Activated CD4-positive, alpha-beta T cell treated with anti-CD3 and anti-CD28 coated beads, Interleukin-2, Interleukin-6, amounts not matched to agents 100 ng/mL and 50 ng/mL, durations not matched to agents 16 hours and 8 hours (primary cell): Measurements from ENCODE around the gene FLOT2.
"Not testable (repeated sequence)": the region's sequence is repeated elsewhere in the genome, so short reads cannot be mapped to it uniquely, and the experiment has no call there.

Experiments used
- DNase-seq: peaks from one replicate; pipeline ENCODE4 v3.0.0-alpha.2; 2020

Gene FLOT2

GRCh38 chr17:28893248-28894183 lies 4.0 kb downstream of the FLOT2 start:
- DNase-seq: peak; percentile 64

- DNase-seq: no peak
These were observed 5.5 kb downstream of the FLOT2 start for GRCh38 chr17:28892024-28892423.

DNA sequence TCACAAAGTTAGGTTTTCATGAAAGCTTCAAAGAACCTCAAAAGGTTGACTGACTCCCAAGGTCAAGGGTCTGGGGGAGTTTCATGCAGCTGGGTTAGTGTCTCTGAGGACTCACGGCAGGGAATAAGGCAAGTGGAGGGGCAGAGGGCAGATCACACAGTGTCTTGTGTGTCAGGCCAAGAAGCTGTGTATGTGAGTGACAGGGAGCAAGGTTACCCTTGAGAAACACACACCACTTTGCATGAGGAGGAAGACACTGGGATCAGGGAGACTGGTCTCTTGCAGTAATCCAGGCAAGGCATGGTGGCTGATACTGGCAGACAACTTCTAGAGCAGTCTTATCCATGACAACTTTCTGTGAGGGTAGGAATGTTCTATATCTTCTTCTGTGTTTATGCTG lies 6.3 kb downstream of the FLOT2 start:
- DNase-seq: no peak

- DNase-seq: peak; percentile 15
These were observed 7.5 kb downstream of the FLOT2 start for GRCh38 chr17:28889996-28890395.

DNA sequence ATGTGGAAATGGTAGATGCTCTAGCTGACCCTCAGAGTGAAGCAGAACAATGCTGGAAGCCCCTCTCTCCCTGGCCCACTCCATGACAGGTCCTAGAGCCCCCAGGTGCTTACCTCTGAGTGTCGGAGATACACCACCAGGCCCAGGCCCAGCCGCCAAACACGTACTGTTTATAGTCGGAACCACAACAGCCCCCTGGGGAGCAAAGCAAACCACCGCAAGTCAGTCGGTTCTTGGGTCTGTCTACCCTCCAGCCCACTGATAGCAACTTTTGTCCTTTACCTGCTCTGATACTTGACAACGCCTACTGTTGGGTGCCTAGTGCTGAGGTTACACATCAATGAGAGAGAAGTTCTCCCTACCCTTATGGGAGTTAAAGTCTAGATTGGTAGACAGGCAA lies 8.7 kb downstream of the FLOT2 start:
- no peak for DNase-seq

DNA sequence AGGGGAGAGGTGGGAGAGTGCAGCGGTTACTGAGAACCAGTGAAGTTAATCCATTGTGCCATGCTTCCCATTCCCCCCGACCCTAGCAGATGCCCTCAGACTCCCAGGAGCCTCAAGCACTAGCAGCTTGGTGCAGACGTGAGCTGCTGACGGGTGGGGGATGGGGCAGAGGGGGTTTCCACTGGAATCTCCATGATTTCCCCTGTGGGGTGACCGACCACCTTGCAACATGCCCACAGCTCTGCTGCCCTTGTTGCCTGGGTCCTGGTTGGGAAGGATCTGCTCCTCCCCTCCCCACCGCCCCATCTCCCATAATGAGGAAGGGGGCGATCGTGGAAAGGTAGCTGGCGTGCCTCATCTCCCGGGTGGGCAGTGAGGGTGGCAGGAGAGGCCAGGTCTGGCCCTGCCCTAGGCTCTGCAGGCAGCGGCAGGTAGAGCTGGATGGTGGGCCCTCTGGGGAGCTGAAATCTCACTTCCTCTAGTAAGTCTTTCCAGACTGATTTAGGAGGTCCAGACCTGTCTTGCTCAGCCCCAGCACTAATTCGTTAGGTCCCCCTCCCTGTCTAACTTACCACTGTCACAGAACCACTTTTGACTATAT lies 9.6 kb downstream of the FLOT2 start:
- no peak for DNase-seq

DNA sequence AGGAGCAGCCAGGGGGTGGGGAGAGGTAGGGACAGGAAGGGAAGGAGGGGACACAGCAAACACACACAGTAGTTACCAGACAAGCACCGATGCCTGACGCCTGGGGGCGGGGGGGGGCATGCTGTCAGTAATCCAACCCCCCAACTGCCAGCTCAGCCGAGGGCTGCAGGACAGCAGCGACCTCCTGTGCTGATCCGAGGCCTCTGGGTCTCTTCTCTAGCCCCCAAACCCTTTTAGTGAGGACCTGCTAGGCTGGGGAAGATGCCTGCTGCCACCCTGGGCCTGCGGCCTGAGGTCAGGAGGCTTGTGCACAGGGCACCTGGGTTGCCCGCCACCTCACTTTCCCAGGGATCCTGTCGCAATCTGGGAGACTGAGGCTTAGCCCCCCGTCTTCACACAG lies 11.6 kb downstream of the FLOT2 start:
- no peak for DNase-seq

DNA sequence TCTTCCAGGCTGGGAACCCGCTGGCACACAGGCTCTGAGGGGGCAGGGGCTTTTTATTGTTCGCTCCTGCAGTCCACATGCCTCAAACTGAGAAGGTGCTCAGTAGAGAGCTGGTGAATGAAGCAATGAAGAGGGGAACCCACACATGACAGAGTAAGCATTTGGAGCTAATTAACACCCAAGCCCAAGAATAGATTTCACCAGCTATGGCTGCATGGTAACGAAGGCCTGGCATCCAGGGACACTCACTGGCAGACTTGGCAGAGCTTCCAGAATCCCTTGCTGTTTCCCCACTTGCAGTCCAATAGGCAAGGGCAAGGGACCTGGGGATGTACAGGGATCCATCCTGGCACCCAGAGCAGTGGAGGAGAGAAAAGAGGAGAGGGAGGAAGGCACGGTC lies 12.2 kb downstream of the FLOT2 start:
- no peak for DNase-seq

DNA sequence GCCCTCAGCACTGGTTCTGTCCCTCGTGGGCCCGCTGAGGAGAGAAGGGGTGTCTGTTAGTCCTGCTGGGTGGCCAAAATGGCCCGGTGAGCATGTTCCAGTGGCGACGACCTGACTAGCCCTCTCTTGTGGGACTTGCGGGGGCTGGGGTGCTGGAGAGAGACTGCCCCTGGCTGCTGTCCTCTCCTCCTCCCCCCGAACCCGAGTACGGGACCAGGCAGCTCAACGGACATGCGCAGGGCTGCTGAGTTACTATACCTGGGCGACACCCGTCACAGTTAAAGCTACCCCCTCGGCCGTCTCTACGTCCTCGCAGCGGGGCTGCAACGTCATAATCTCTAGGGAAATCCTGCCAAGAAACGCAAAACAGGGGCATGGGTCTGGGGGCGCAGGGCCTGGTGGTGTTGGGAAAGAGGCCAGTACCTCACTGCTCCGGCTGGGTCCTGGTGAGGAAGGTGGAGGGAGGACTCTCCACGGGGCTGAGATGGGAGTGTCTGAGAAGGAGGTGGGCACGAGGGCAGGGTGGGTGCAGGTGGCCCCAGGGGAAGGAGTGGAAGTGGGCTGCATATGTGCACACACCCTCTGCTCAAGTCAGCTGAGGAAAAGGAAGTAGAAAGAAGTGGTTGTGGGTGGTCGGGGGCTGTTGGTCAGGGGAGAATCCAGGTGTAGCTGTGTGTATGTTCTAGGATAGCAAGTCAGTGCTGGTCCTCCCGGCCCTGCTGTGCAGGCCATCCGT lies 13.4 kb downstream of the FLOT2 start:
- DNase-seq: no peak

GRCh38 chr17:28882154-28882895 lies 15.2 kb downstream of the FLOT2 start:
- DNase-seq: no peak

DNA sequence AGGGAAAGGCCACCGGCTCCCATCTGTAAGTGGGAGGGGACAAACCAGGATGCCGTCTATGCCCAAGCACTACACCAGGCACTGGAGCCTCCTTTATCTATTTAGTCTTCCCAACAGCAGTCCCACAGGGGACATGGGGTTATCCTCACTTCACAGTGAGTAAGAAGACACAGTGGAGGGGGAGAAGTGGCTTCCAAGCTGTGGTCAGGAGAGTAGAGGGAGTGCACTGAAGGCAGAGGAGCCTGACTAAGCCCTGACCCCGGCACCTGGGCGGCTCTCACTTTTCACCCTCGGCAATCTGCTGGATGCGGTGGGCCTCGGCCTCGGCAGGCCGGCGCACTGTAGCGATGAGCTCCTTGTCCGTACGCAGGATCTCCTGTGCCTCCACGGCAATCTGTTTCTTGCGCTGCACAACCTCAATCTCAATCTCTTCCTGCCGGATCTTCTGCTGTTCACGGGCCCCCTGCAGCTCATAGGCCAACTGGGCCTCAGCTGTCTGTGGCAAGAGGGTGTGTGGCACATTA lies 15.9 kb downstream of the FLOT2 start:
- DNase-seq: no peak

GRCh38 chr17:28880572-28880945 lies 17.0 kb downstream of the FLOT2 start:
- no peak for DNase-seq

- DNase-seq: no peak
These were observed 17.5 kb downstream of the FLOT2 start for GRCh38 chr17:28879886-28880571.

DNA sequence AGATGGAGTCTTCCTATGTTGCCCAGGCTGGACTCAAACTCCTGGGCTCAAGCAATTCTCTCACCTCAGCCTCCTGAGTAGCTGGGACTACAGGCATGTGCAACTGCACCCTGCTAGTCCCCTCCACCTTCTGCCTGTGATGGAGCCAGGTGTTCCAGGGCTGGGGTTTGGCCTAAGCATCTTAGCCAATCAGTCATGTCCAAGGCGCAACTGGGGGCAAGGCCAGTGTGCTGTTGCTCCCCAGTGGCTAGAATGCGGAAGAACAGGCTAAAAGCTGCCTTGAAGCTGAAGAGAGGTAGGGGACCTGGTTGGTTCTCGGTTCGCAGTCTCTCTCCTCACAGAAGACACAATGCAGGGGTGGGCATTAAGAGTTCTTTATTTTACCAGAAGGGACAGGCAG lies 18.6 kb downstream of the FLOT2 start:
- DNase-seq: peak; percentile 39

- no peak for DNase-seq
These were observed 19.2 kb downstream of the FLOT2 start for GRCh38 chr17:28878158-28878910.

DNA sequence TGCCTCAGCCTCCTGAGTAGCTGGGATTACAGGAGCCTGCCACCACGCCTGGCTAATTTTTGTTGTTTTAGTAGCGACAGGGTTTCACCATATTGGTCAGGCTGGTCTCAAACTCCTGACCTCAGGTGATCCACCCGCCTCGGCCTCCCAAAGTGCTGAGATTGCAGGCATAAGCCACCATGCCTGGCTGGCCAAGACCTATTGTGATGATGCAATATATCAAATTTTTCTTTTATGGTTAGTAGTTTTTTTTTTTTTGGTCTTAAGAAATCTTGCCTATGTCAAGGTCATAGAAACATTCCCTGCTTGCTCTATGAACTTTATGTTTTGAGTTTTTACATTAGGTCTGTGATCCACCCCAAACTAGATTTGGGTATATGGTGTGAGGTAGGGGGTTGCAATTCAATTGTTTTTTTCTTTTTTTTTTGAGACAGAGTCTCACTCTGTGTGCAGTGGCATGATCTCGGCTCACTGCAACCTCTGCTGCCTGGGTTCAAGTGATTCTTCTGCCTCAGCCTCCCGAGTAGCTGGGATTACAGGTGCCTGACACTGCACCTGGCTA lies 20.3 kb downstream of the FLOT2 start:
- DNase-seq: not testable (repeated sequence)

DNA sequence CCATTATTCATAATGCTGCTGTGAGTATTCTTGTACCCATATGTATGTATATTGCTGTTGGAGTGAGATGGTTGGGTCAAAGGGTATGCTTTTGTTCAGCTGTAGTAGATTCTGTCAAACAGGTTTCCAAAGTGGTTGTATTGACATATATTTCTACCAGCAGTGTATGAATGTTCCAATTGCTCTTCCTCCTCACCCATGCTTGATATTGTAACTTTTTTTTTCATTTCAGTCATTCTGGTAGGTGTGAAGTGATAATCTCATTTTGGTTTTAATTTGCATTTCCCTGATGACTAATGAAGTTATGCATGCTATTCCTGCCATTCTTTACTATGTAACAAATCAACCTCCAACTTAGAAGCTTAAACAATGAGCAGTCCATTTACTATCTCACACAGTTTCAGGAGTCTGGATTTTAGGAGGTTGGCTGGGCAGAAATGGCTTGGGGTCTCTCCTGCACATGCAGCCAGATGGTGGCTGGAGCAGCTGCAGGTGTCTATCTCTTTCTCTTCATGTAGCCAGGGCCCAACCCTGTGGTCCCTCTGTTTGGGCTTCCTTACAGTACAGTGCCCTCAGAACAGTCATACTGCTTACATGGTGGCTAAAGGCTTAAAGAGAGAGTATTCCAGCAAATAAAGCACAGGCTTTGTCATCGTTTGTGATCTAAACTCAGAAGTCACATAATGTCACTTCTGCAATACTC lies 21.5 kb downstream of the FLOT2 start:
- peak; percentile 29 for DNase-seq

DNA sequence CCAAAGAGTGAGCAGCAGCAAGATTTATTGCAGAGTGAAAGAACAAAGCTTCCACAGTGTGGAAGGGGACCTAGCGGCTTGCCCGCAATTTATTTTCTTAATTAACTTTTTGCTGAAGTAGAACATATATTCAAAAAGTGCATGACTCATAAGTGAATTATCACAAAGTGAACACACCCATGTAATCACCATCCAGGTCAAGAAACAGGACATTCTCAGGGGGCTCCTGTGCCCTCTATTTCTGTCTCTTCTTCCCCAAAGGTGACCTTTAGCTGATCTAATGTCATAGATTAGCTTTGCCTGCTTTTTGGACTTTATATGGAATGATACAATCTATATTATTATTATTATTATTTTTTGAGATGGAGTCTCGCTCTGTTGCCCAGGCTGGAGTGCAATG lies 22.8 kb downstream of the FLOT2 start:
- DNase-seq: no peak

DNA sequence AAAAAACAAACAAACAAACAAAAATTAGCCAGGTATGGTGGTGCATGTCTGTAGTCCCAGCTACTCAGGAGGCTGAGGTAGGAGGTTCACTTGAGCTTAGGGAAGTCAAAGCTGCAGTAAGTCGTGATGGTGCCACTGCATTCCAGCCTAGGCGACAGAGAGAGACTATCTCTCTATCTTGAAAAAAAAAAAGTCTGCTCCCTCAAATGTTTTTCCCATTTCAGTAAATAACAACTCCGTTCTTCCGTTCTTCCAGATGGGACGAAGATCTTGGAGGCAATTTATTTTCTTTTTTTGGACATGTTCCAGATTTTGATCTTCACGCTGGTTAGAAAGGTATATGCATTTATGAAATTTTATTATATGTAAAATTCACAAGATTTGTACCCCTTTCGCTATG lies 23.7 kb downstream of the FLOT2 start:
- no peak for DNase-seq

GRCh38 chr17:28871056-28871579 lies 26.4 kb downstream of the FLOT2 start:
- peak; percentile 79 for DNase-seq
